HL-60/S4 treated with retinoic acid at 250 ng/mL for 4 days and 3 days (cell line): ENCODE data around the gene TOR1A.

Experiments
- in situ Hi-C: fragments of 300-500 bp; cut with MboI; formaldehyde crosslinking; loops from 2 replicates; pipeline ENCODE4 v1.7.0; 2022; ENCODE audit warnings: low sequenced_read_pairs

The TOR1A gene

GRCh38 chr9:129762985-129763926, 60.7 kb downstream of the TOR1A start:
- in situ Hi-C loops = no loop called here
